GM10266 (cell line): ENCODE measurements around the gene CSMD2.

Experiments used
- DNase-seq: peaks from one replicate; pipeline ENCODE4 v3.0.0; 2012; ENCODE audit errors: extremely low spot score
- CTCF ChIP-seq: IDR thresholded peaks from 2 replicates; pipeline ENCODE4 v1.5.1; 2012; ENCODE audit warnings: mild to moderate bottlenecking, low read depth; ENCODE audit not compliant: control insufficient read depth, insufficient read depth; ENCODE audit errors: missing control alignments

Gene CSMD2

GRCh38 chr1:34164771-34165391 lies at the start of gene CSMD2:
Gene CSMD2 (minus strand): TSS chr1:34165230. CDS start chr1:34165097, 133 bp downstream.
- DNase-seq = no peak
- no peak for TF ChIP-seq CTCF

- DNase-seq = no peak
- no peak for TF ChIP-seq CTCF
These were observed 48.9 kb upstream of the CSMD2 start for GRCh38 chr1:34213956-34214355.

- no peak for TF ChIP-seq CTCF
These were observed 47.6 kb upstream of the CSMD2 start for GRCh38 chr1:34212673-34213072.

GRCh38 chr1:34199927-34200326 lies 34.9 kb upstream of the CSMD2 start:
- no peak for TF ChIP-seq CTCF
- no peak for DNase-seq

More at GRCh38 chr1:34212673-34213072, 47.6 kb upstream of the CSMD2 start:
- DNase-seq = no peak

- no peak for TF ChIP-seq CTCF
- DNase-seq = no peak
These were observed 27.6 kb upstream of the CSMD2 start for GRCh38 chr1:34192621-34193020.

- TF ChIP-seq CTCF = no peak
- no peak for DNase-seq
These were observed 25.7 kb upstream of the CSMD2 start for GRCh38 chr1:34190692-34191091.

GRCh38 chr1:34188985-34189384 lies 24.0 kb upstream of the CSMD2 start:
- no peak for DNase-seq
- TF ChIP-seq CTCF = no peak
